ENCODE data around the gene ST13.
"Not testable (repeated sequence)": the region's sequence is repeated elsewhere in the genome, so short reads cannot be mapped to it uniquely, and the experiment has no call there.

Gene ST13

DNA sequence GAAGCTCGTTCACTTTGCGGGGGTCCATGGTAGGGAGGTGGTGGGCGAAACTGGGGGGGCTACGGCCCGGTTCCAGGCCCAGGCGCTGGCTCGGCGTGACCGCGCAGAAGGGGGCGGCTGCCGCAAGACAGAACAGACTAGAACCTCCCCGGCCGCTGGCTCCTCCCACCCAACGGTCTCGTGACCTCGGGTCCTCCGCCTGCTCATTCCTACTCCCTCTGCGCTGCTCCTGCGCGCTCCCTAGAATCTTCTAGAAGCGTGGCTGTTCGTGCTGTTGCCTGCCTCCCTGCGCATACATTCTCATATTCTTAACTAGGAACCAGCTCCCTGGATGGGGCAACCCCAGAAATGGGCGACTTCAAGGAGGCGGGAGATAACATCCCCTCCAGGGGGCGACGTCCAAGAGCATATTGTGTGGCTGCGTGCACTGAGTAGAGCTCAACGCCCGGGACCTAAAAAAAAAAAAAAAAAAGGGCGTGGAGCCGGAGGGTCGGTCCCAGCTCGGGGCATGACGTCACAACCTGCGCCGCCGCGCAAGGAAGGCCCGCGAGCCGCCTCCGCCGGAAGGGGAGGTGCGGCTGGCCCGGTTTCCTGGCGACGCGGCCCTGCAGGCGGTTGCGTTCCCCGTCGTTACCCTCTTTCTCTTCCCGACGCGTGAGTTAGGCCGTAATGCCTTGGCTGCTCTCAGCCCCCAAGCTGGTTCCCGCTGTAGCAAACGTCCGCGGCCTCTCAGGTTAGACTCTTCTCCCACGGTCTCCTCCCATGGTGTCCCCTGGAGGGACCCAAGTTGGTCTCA is at the start of gene ST13, which contains the start of gene XPNPEP3:
TSS of gene ST13 (minus strand) at position 127 of the 796 bp plus-strand sequence. CDS start at position 28, 99 bp downstream.
TSS of gene XPNPEP3 (plus strand) at position 636 of the 796 bp plus-strand sequence. CDS start at position 670, 34 bp downstream.
- DNase-seq (ENCODE audit: low read depth): peak; percentile 97

DNA sequence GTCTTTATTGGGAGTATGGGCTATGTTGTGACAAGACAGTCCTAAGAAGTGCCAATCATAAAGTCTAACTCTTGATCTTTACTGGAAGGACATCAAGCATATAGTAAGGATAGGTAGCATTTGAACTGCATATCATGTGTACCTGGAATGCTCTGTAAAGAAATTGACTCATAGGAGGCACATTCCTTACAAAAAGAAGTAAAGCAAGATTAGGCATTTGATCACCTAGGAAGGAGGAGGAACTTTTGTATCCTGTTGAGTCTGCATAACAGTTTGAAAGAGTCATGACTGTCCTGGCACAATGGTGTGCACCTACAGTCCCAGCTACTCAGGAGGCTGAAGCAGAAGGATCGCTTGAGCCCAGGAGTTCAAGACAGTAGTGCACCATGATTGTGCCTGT is 47.7 kb upstream of the ST13 start:
- no peak for DNase-seq (ENCODE audit: low read depth)

DNA sequence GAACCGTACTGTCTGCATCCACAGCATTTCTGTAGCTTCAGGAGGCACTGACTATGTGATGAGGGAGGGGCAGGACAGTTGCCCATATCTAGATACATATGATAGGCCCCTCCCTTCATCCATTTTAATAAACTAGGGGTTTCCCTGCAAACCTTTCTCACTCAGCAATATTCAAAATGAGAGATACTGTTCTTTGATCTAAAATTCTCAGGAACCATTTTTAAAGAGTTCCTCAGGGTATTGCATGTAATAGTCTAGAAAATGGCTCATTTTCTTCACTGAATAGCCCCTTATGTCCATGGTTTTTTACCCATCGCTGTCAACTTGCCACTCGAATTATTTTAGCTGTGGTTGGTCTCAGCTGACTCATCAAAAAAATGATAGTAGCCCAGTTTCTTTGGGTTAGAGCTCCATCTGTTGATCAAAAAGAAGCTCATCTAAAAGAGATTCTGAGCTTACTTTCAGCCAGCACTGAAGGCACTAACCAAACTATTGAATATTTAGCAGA is 42.5 kb upstream of the ST13 start:
- no peak for DNase-seq (ENCODE audit: low read depth)

DNA sequence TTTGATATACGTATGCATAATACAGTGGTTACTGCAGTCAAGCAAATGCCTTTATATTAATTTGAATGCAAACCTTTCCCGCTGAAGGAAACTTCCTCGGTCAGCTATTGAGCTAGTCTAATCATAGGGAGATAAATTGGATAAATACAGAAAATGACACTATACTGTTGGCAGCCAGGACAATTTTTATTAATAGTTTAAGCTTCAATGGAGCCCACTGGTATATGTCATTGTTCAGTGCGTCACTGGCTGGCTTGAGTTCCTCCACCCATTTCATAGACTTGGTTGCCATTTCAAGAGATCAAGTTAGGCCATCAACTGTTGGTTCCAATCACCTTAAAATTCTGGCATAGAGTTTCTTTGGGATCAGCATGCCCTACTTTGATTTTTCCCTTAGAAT is 38.0 kb upstream of the ST13 start:
- no peak for DNase-seq (ENCODE audit: low read depth)

DNA sequence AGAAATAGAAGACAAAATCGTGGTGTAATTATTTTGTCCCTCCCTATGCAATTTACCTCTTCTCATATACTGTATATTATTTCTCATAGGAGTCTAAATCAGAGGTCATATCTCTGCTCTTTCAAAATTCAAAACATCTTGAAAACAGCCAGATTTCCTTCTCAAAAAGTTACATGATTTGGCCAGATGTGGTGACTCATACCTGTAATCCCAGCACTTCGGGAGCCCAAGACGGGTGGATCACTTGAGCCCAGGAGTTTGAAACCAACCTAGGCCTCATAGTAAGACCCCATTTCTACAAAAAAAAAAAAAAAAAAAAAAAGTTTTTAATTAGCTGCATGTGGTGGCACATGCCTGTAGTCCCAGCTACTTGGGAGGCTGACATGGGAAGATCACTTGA is 34.4 kb upstream of the ST13 start:
- DNase-seq (ENCODE audit: low read depth): no peak

DNA sequence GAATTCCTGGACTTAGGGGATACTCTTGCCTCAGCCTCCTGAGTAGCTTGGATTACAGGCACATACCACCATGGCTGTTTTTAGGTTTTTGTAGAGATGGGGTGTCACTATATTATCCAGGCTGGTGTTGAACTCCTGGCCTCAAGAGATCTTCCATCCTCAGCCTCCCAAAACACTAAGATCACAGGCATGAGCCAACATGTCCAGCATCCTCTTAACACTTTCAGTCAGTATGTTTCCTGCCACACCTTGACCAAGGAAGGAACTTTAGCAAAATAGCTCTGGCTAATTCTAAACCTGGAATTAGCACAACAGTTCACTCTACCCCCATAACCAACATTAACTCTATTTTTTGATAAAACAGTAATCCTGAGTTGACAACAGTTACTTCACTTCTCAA is 32.7 kb upstream of the ST13 start:
- no peak for DNase-seq (ENCODE audit: low read depth)

DNA sequence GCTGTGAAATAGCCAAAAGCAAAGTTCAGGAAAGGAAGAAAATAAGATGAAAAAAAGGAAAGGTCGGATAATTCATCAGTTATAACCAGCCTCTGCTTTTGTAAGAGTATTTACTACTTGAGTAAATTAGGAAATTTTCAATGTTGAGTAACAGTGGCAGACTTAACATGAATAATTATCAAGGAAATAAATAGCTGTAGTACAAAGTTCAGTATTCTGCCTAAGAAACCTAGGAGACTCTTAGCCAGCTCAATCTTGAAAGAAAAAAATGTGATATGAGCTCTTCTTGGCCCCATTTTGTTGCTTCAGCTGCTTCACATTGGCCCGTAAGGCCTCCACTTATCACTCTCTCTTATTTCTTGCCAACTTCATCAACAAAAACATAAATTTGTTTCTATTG is 22.5 kb upstream of the ST13 start:
- DNase-seq (ENCODE audit: low read depth): no peak

DNA sequence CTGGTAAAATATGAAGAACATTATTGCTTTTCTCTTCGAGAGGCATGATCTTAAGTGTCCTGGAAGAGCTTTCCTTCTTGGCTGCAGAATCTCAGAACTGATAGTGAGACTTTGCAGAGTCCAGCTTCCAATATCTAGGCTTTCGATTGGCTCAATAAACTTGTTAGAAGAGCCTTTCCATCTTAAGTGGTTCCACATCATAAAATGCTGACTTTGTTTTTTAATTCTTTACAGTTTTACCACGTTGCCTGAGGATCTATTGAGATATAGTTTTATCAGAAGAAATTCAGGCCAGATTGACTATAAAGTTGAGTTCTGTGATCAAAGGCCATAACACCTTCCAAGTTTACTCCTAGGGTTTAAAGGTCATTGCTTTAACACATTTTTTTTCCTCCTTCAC is 21.0 kb upstream of the ST13 start:
- no peak for DNase-seq (ENCODE audit: low read depth)

DNA sequence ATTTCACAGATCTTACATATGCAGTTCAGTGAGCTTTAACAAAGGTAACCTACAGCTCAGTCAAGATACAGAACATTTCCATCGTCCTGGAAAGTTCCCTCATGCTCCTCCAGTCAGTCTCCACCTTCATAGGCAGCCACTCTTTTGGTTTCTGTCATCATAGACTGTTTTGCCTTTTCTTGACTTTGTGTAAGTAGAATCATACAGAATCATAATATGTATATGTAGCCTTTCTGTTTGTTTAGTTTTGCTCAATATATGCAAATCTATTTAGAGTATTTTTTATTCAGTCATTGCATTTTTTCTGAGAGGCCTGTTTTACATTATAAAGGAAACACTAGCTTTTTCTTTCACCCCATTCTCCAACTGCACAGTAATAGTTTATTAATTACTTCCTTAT is 20.5 kb upstream of the ST13 start:
- no peak for DNase-seq (ENCODE audit: low read depth)

DNA sequence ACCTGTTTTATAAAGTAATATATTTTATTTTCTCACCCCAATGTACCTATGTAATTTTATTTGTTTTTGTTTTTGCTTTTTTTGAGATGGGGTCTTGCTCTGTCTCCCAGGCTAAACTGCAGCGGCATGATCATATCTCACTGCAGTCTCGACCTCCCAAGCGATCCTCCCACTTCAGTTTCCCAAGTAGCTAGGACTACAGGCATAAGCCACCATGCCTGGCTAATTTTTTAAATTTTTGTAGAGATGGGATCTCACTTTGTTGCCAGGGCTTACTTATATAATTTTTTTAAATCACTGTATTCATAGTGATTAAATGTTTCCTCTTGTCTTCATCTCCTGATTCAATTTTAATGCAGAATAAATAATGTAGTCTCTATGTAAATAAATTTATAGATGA is 18.7 kb upstream of the ST13 start:
- DNase-seq (ENCODE audit: low read depth): no peak

DNA sequence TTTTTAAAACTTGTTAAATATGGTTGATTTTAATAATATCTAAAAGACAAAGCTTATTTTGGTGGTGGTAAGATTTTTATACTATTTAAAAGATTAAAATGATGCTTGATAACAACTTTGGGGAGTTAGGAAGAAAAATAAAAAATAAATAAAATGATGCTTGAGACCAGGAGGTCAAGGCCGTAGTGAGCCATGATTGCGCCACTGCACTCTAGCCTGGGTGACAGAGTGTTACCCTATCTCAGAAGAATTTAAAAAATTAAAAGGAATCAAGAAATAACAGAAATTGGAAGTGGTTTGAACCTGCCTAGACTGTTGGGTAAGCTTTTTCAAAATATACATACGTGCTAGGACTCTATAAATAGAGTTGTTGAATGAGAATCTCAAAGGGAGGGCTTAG is 17.6 kb upstream of the ST13 start:
- DNase-seq (ENCODE audit: low read depth): no peak

DNA sequence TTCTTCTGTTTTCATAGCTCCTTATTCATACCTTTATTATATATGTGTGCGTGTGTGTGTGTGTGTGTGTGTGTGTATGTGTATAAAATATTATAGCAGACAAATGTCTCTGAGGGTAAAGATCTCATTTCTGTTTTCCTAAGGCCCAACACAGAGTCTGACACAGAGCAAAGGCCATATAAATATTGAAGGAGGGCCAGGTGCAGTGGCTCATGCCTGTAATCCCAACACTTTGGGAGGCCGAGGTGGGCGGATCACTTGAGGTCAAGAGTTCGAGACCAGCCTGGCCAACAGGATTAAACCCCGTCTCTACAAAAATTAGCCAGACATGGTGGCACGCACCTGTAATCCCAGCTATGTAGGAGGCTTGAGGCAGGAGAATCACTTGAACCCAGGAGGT is 11.9 kb upstream of the ST13 start:
- not testable (repeated sequence) for DNase-seq (ENCODE audit: low read depth)

DNA sequence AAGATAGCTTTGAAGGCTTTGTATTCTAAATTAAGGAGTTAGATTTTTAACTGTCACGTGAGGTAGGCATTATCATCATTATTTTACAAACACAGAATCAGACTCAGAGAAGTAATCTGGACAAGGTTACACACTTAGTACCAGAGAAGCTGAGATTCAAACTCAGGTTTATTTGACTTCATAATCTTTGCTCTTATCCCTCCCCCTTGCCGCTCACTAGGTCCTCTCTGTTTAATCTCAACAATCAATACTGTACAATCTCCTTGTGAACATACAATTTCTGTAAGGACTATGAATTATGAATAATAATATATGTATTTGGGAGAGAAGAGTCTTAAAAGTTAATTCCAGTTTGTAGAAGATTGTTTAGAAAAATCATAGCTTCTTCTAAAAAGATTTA is 10.7 kb upstream of the ST13 start:
- no peak for DNase-seq (ENCODE audit: low read depth)

DNA sequence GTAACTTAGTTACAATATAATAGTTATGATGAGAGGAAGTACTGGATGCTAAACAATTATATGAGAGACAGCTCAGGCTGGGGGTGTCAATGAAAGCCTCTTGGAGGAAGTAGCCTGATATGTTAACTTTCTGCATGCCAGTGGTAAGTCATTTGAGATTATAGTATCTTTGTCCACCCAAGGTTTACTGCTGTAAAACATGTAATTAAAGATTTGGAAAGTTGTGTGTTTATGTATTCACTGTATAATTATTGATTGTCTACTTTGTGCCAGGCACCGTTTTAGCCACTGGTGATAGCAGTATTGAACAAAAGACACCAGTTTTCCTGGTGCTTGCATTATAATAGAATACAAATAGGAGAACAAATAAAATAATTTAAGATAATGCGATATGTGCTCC is 6.1 kb upstream of the ST13 start:
- DNase-seq (ENCODE audit: low read depth): no peak

DNA sequence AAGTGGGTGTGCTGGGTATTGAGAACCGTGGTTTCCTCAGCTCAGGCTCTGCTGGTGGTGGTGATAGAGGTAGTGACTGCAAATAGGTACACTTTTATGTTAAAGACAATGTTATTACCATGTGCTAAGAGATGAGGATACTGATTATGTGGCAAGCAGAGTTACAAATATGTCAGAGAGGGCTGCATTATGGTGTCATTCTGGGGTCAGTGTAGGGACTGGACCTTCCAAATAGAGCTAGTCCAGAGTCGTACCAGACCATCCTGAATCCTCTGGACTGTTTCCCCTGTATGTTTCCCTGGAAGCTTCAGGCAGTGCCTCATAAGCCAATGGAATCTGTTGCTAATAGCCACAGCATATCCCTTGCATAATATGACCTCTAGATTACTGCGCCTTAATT is 5.6 kb upstream of the ST13 start, which contains the start of gene DNAJB7:
TSS of gene DNAJB7 (minus strand) at position 101 of the 400 bp plus-strand sequence. CDS start 119 bp downstream, outside the sequence.
- no peak for DNase-seq (ENCODE audit: low read depth)

DNA sequence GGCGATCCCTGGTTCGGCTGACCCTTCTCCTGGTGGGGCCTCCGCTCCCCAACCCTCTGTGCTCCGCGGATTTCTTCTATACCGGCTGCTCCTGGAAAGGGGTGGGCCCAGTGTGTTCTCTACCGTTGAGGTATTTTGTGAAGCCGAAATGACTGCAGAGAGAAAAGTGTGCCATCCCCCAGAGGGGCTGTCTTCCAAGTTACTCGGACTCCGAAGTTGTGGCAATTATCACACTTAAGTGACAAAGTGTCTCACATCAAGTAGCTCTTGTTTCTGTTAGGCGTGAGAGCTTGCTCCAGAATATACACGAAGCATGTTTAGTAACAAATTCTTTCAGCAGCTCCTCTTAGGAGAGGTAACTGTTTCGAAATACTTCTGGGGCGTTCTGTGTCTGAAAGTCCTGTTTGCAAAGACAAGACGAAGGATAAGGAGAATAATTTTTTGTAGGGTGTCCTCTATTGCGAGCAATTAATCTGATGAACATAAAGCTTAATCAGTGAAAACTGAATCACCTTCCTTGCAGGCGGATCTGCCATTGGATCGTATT is 943 bp upstream of the ST13 start:
- no peak for DNase-seq (ENCODE audit: low read depth)

DNA sequence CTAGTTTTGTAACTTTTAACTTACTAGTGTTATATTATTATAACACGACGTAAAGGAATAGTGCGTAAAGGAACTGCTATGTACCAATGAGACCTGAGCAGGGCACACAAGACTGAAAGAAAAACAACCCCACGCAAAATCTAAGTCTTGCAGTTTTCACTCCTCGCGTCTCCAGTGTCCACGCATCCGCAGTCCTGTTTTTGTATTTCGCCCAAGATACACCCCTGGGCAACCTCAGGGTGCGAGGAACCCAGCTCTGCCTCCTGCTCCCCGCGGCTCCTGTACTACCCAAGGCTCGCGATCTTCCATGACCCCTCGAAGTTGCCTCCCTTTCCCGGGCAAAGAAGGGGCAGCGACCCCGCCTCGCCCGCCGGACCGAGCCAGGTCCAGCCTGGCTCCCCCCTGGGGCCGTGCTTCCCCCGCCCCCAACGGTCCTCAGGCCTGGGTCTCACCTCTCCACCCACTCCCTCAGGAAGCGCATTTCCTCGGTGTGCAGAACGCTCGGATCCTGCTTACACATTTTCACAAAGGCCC is 393 bp downstream of the ST13 start:
- no peak for DNase-seq (ENCODE audit: low read depth)

DNA sequence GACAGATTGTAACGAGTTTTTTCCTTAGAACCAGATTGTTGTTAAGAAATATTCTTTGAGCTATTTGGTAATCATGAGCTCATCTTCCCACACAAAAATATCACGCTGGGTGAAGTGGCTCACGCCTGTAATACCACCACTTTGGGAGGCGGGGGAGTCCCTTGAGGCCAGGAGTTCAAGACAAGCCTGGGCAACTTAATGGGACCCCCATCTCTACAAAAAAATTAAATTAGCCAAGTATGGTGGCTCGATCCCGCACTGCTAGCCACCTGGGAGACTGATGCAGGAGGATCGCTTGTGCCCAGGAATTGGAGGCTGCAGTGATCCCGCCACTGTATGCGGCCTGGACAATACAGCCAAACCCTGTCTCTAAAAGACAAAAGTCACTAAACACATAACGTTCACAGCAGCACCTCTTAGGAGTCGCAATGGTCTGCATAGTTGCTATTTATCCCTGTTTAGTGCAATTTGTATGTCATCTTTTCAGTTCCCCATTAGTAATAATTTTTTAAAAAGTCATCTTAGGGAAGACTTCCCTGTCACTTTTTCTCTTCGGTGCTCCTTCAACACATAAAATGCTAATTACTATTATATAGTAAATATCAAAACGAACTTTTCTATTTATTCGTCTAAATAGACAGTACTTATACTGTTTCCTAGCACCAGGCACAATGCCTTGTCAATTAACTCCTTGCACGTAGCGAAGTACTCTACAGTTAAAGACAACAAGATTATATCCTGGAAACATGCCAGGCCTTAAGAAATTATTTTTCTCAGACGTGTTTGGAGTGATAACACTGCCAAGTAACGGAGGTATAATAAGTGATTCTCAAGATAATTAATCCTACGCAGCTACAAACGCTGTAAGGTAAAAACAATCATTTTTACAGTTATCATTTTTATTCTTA is 1.1 kb downstream of the ST13 start:
- DNase-seq (ENCODE audit: low read depth): no peak

DNA sequence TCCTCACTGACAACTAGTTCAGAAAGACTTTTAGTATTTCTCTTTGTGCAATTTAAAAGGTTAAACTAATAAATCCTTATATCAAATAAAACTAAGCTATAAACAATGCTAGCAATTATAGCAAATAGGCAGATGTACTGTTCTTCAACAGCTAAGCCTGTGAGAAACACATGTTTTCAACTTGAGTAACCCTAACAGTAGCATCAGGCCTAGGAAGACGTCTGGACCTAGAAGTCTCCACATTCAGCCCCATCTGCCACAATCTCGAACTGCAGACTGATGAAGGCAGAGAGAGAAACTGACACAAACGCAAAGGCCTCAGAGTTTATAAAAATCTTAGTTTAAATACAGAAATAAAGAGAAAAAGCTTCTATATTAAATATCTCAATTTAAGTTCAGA is 2.5 kb downstream of the ST13 start:
- DNase-seq (ENCODE audit: low read depth): no peak

DNA sequence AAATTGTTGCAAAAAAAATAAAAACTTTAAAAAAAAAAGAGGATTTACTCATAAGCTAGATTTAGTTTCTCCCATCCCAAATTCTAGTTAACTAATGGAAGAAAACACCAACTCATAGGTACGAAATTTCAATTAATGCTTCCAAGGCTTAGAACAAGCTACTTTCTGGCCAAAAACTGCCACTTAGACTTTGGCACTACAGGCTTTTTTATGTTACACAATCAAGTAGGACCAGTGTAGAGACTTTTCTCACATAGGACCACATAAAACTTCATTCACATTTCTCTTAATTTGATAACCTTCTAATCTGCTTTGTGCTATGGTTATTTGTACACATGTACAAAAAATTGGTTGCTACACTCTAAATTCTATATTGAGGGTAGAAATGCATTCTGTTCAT is 3.1 kb downstream of the ST13 start:
- DNase-seq (ENCODE audit: low read depth): no peak

DNA sequence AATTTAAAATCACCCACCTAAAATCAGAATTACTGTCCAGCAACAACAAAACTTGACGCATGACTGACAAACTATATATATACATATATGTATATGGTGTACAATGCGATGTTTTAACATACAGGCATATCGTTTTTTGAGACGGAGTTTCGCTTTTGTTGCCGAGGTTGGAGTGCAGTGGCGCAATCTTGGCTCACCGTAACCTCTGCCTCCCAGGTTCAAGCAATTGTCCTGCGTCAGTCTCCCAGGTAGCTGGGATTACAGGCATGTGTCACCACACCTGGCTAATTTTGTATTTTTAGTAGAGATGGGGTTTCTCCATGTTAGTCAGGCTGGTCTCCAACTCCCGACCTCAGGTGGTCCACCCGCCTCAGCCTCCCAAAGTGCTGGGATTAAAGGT is 10.6 kb downstream of the ST13 start:
- not testable (repeated sequence) for DNase-seq (ENCODE audit: low read depth)

DNA sequence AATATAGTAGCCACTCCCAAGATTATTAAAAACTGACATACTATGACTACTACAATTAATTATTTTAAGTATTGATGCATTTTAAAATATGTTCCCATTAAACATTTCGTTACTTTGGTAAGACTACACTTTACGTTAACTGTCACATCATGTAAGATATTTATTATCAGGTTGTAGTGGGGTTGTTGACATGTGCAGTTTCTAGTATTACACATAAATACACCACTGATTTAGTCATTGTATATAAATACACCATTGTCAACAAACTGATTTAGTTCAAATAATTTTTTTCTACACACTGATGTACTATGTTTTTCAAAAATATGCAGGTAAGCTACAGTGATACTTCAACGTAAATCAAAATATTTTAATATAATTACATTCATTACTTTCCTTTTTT is 11.5 kb downstream of the ST13 start:
- no peak for DNase-seq (ENCODE audit: low read depth)

All from stimulated activated CD8-positive, alpha-beta memory T cell treated with anti-CD3 and anti-CD28 coated beads, Interleukin-4, amount 100 ng/mL, for 24 hours (primary cell).